ENCODE results near the gene SV2B.

Gene SV2B

DNA sequence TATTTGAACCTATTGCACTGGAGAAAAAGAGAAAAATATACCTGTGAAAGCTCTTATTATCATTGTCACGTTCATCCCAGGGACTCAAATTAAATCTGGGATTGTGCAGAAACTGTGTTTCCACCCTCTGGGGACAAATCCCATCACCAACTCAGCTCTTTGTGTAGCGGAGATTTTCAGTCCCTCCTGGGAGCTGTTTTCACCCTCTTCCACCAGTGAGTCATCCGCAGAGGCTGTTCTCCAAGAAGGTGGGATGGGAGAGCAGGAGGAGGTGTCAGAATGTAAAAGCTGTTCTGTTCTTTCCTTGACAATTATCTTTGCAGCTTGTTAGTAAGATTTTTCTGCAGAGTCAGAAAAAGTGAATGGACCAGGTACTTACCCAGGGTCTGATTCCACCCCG lies 28.0 kb downstream of the SV2B start:
- TF ChIP-seq TAF1 (IDR thresholded peaks at IDR 0.05; ENCODE audit: borderline replicate concordance, insufficient read depth, low read length): no peak
- no peak for TF ChIP-seq FOXP2 (optimal IDR thresholded peaks at IDR 0.05; ENCODE audit: borderline replicate concordance, extremely low read depth, extremely low read length, insufficient read depth)
- TF ChIP-seq POLR2AphosphoS5 (IDR thresholded peaks at IDR 0.05; ENCODE audit: low read depth, low read length): no peak
- TF ChIP-seq, protein P1, sequence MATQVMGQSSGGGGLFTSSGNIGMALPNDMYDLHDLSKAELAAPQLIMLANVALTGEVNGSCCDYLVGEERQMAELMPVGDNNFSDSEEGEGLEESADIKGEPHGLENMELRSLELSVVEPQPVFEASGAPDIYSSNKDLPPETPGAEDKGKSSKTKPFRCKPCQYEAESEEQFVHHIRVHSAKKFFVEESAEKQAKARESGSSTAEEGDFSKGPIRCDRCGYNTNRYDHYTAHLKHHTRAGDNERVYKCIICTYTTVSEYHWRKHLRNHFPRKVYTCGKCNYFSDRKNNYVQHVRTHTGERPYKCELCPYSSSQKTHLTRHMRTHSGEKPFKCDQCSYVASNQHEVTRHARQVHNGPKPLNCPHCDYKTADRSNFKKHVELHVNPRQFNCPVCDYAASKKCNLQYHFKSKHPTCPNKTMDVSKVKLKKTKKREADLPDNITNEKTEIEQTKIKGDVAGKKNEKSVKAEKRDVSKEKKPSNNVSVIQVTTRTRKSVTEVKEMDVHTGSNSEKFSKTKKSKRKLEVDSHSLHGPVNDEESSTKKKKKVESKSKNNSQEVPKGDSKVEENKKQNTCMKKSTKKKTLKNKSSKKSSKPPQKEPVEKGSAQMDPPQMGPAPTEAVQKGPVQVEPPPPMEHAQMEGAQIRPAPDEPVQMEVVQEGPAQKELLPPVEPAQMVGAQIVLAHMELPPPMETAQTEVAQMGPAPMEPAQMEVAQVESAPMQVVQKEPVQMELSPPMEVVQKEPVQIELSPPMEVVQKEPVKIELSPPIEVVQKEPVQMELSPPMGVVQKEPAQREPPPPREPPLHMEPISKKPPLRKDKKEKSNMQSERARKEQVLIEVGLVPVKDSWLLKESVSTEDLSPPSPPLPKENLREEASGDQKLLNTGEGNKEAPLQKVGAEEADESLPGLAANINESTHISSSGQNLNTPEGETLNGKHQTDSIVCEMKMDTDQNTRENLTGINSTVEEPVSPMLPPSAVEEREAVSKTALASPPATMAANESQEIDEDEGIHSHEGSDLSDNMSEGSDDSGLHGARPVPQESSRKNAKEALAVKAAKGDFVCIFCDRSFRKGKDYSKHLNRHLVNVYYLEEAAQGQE (IDR thresholded peaks at IDR 0.05; ENCODE audit: insufficient read depth in 1 of 2, low read depth in 2 of 2, low read length in 2 of 2): no peak
- no peak for TF ChIP-seq SIN3A (IDR thresholded peaks at IDR 0.05; ENCODE audit: borderline replicate concordance, insufficient read depth, low read length)

- TF ChIP-seq SIN3A (IDR thresholded peaks at IDR 0.05; ENCODE audit: borderline replicate concordance, insufficient read depth, low read length): no peak
- no peak for TF ChIP-seq TAF1 (IDR thresholded peaks at IDR 0.05; ENCODE audit: borderline replicate concordance, insufficient read depth, low read length)
- TF ChIP-seq, protein P1 (IDR thresholded peaks at IDR 0.05; ENCODE audit: insufficient read depth in 1 of 2, low read depth in 2 of 2, low read length in 2 of 2): no peak
- no peak for TF ChIP-seq POLR2AphosphoS5 (IDR thresholded peaks at IDR 0.05; ENCODE audit: low read depth, low read length)
- TF ChIP-seq FOXP2 (optimal IDR thresholded peaks at IDR 0.05; ENCODE audit: borderline replicate concordance, extremely low read depth, extremely low read length, insufficient read depth): no peak
These were observed 29.4 kb downstream of the SV2B start for GRCh38 chr15:91129436-91129835.

DNA sequence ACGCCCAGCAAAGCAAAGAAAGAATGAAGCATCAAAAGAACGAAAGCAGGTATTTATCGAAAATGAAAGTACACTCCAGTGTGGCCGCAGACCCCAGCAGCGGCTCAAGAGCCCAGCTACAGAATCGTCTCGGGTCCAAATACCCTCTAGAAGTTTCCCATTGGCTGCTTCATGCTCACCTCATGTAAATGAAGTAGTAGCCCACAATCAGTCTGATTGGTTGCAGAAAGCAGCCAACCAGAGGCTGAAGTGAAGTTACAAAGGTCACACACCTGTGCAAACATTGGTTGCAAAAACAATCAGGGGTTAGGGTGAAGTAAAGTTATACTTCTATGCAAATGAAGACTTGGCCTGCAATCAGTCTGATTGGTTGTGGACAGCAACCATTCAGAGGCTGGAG lies 32.0 kb downstream of the SV2B start:
- TF ChIP-seq FOXP2 (optimal IDR thresholded peaks at IDR 0.05; ENCODE audit: borderline replicate concordance, extremely low read depth, extremely low read length, insufficient read depth) (no peak), SIN3A (IDR thresholded peaks at IDR 0.05; ENCODE audit: borderline replicate concordance, insufficient read depth, low read length) (no peak), TAF1 (IDR thresholded peaks at IDR 0.05; ENCODE audit: borderline replicate concordance, insufficient read depth, low read length) (no peak), POLR2AphosphoS5 (IDR thresholded peaks at IDR 0.05; ENCODE audit: low read depth, low read length) (no peak)
- TF ChIP-seq, protein P1 (IDR thresholded peaks at IDR 0.05; ENCODE audit: insufficient read depth in 1 of 2, low read depth in 2 of 2, low read length in 2 of 2): no peak

DNA sequence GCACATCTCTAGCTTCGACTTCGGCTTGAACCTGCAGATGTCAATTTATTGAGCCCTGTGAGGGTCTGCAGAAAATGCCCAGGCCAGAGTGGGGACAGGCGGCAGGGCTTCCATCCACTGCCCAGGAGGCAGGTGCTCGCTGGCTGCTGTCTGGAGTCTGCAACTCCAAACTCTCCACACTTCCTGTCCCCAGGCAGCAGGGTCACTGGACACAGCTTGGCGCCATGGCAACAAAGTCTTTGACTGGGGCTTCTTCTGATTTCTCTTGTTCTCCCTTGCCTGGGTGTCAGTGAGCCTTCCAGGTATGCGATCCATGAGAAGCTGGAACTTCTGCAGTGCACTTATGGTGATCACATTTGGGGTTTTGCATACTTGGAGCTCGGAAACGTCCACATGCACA lies 33.5 kb downstream of the SV2B start:
- TF ChIP-seq FOXP2 (optimal IDR thresholded peaks at IDR 0.05; ENCODE audit: borderline replicate concordance, extremely low read depth, extremely low read length, insufficient read depth): no peak
- no peak for TF ChIP-seq TAF1 (IDR thresholded peaks at IDR 0.05; ENCODE audit: borderline replicate concordance, insufficient read depth, low read length)
- no peak for TF ChIP-seq POLR2AphosphoS5 (IDR thresholded peaks at IDR 0.05; ENCODE audit: low read depth, low read length)

GRCh38 chr15:91135201-91136130 lies 35.4 kb downstream of the SV2B start:
- TF ChIP-seq, protein P1 (IDR thresholded peaks at IDR 0.05; ENCODE audit: insufficient read depth in 1 of 2, low read depth in 2 of 2, low read length in 2 of 2): no peak
- TF ChIP-seq TAF1 (IDR thresholded peaks at IDR 0.05; ENCODE audit: borderline replicate concordance, insufficient read depth, low read length): no peak
- no peak for TF ChIP-seq FOXP2 (optimal IDR thresholded peaks at IDR 0.05; ENCODE audit: borderline replicate concordance, extremely low read depth, extremely low read length, insufficient read depth)
- TF ChIP-seq SIN3A (IDR thresholded peaks at IDR 0.05; ENCODE audit: borderline replicate concordance, insufficient read depth, low read length): no peak
- no peak for TF ChIP-seq POLR2AphosphoS5 (IDR thresholded peaks at IDR 0.05; ENCODE audit: low read depth, low read length)

All from PFSK-1 (cell line).